Activated CD4-positive, alpha-beta T cell treated with anti-CD3 and anti-CD28 coated beads, Interleukin-2, amount 50 U/mL, for 48 hours (primary cell): ENCODE results near the gene ESRRA.
"Not testable (repeated sequence)": the region's sequence is repeated elsewhere in the genome, so short reads cannot be mapped to it uniquely, and the experiment has no call there.

ENCODE experiments used
- DNase-seq, 2 experiments: peaks; one replicate each; pipeline ENCODE4 v3.0.0-alpha.2; 2020

The ESRRA gene

GRCh38 chr11:64292460-64293254 lies 12.7 kb upstream of the ESRRA start:
- DNase-seq: no peak

- DNase-seq: no peak
These were observed 10.6 kb upstream of the ESRRA start for GRCh38 chr11:64294774-64295173.

GRCh38 chr11:64295760-64296159 lies 9.6 kb upstream of the ESRRA start:
- no peak for DNase-seq

- DNase-seq: no peak
These were observed 9.1 kb upstream of the ESRRA start for GRCh38 chr11:64296236-64296635.

- no peak for DNase-seq
These were observed 8.3 kb upstream of the ESRRA start for GRCh38 chr11:64296830-64297698.

GRCh38 chr11:64297699-64298358 lies 7.5 kb upstream of the ESRRA start:
- no peak for DNase-seq

- no peak for DNase-seq
These were observed 6.1 kb upstream of the ESRRA start for GRCh38 chr11:64298966-64299846.

GRCh38 chr11:64299847-64300648 lies 5.3 kb upstream of the ESRRA start, which contains the start of gene CATSPERZ:
Gene CATSPERZ (plus strand): TSS chr11:64300358. CDS start chr11:64300411, 53 bp downstream.
- no peak for DNase-seq

GRCh38 chr11:64303109-64304031 lies 2.0 kb upstream of the ESRRA start:
- DNase-seq: no peak

- no peak for DNase-seq
These were observed 1.4 kb upstream of the ESRRA start for GRCh38 chr11:64304032-64304315.

GRCh38 chr11:64304316-64305072 lies 830 bp upstream of the ESRRA start:
- DNase-seq: peak; percentile 98 to 99

GRCh38 chr11:64305691-64306562 lies 603 bp downstream of the ESRRA start:
- peak; percentile 77 to 84 for DNase-seq

GRCh38 chr11:64306563-64306875 lies 1.2 kb downstream of the ESRRA start:
- no peak for DNase-seq

- DNase-seq: no peak
These were observed 1.7 kb downstream of the ESRRA start for GRCh38 chr11:64306876-64307622.

GRCh38 chr11:64307795-64308194 lies 2.5 kb downstream of the ESRRA start:
- not testable (repeated sequence) for DNase-seq

- DNase-seq: no peak
These were observed 7.6 kb downstream of the ESRRA start for GRCh38 chr11:64312947-64313346.

GRCh38 chr11:64313491-64314145 lies 8.3 kb downstream of the ESRRA start:
- no peak for DNase-seq
